B cell (primary cell): ENCODE data around the gene APOA5. TPM values are rescaled to one million over a fixed set of nuclear protein-coding genes. Genes with fewer than 3 reads are reported as not detected.

Experiments
- ATAC-seq: fragments of 200-7000 bp; cut with Tn5 transposase; one replicate; pipeline ENCODE4 v1.10.0; 2021; ENCODE audit warnings: low read depth, mild to moderate bottlenecking, moderate number of reproducible peaks, moderate library complexity
- CTCF ChIA-PET: fragments of 350-600 bp; sonication (Branson Sonifier 250); formaldehyde crosslinking; loops from one replicate; lab custom pipeline; 2021; ENCODE audit warnings: antibody characterized with exemption, inconsistent platforms; lab: Charles Lee
- POLR2A ChIA-PET: fragments of 350-600 bp; sonication (Branson Sonifier 250); formaldehyde crosslinking; loops from one replicate; lab custom pipeline; 2021; ENCODE audit warnings: antibody characterized with exemption; lab: Charles Lee
- DNase-seq: peaks from one replicate; pipeline ENCODE4 v3.0.0; 2013
- H2AFZ ChIP-seq: 2 replicates; pipeline ENCODE4 v1.6.1; 2012; ENCODE audit warnings: mild to moderate bottlenecking, low read depth, low read length; ENCODE audit not compliant: insufficient read depth, poor library complexity, severe bottlenecking
- H3K27ac ChIP-seq, 2 donors: 1 replicate in 1 of 2; 2 replicates in 1 of 2; pipeline ENCODE4 v1.5.1; 2012 to 2013; ENCODE audit warnings: low read length in 2 of 2, mild to moderate bottlenecking in 2 of 2, moderate library complexity in 1 of 2
- H3K27me3 ChIP-seq, 4 experiments: fragments of 200-600 bp in 1 of 4; sonication (generic) in 1 of 4; replicated peaks in 1 of 4; 1 replicate in 2 of 4; 2 replicates in 2 of 4; pipeline versions ENCODE4 v1.6.1 to v1.7.0; 2013 to 2016; ENCODE audit warnings: low read length in 3 of 4, mild to moderate bottlenecking in 2 of 4, mixed read lengths in 1 of 4, moderate library complexity in 1 of 4; ENCODE audit not compliant: insufficient read depth in 4 of 4, control insufficient read depth in 3 of 4; ENCODE audit errors: control extremely low read depth in 1 of 4
- H3K36me3 ChIP-seq, 2 experiments: replicated peaks in 1 of 2; 1 replicate in 1 of 2; 2 replicates in 1 of 2; pipeline versions ENCODE4 v1.6.1 to v1.7.1; 2013; ENCODE audit warnings: low read length in 1 of 2; ENCODE audit not compliant: insufficient read depth in 2 of 2, control insufficient read depth in 1 of 2; ENCODE audit errors: control extremely low read depth in 1 of 2, extremely low read depth in 1 of 2
- H3K4me1 ChIP-seq, 2 donors: fragments of 200-600 bp in 1 of 2; sonication (generic) in 1 of 2; 1 replicate in 1 of 2; 2 replicates in 1 of 2; pipeline versions ENCODE4 v1.5.1 to v1.6.1; 2013 to 2017; ENCODE audit warnings: low read length in 2 of 2; ENCODE audit not compliant: control insufficient read depth in 2 of 2, insufficient read depth in 2 of 2
- H3K4me2 ChIP-seq: replicated peaks from 2 replicates; pipeline ENCODE3; 2012; ENCODE audit warnings: mild to moderate bottlenecking, low read depth, low read length; ENCODE audit not compliant: poor library complexity, severe bottlenecking
- H3K4me3 ChIP-seq, 5 experiments: fragments of 200-600 bp in 1 of 5; sonication (generic) in 1 of 5; 1 replicate in 3 of 5; 2 replicates in 2 of 5; pipeline versions ENCODE4 v1.5.1 to v1.7.0; 2011 to 2016; ENCODE audit warnings: low read length in 4 of 5, mild to moderate bottlenecking in 4 of 5, low read depth in 2 of 5, control low read depth in 1 of 5, moderate library complexity in 1 of 5; ENCODE audit not compliant: insufficient read depth in 1 of 5; ENCODE audit errors: control extremely low read depth in 1 of 5, extremely low read depth in 1 of 5
- H3K79me2 ChIP-seq: fragments of 200-600 bp; sonication (generic); one replicate; pipeline ENCODE4 v1.6.0; 2016; ENCODE audit warnings: low read length; ENCODE audit not compliant: control insufficient read depth, insufficient read depth
- H3K9ac ChIP-seq: fragments of 200-600 bp; sonication (generic); 2 replicates; pipeline ENCODE4 v1.6.1; 2017; ENCODE audit warnings: mild to moderate bottlenecking, low read length, moderate library complexity
- H3K9me3 ChIP-seq, 3 donors: one replicate each; pipeline versions ENCODE4 v1.6.1 to v1.7.1; 2013; ENCODE audit warnings: low read length in 2 of 3; ENCODE audit not compliant: control insufficient read depth in 2 of 3, insufficient read depth in 1 of 3; ENCODE audit errors: control extremely low read depth in 1 of 3
- H4K20me1 ChIP-seq: 2 replicates; pipeline ENCODE4 v1.6.0; 2012; ENCODE audit warnings: mild to moderate bottlenecking, low read length; ENCODE audit not compliant: insufficient read depth, control insufficient read depth, poor library complexity, severe bottlenecking
- H3K27ac Mint-ChIP-seq: one replicate; pipeline ENCODE4 v1.8.0; 2021; ENCODE audit warnings: mixed read lengths
- H3K27me3 Mint-ChIP-seq: one replicate; pipeline ENCODE4 v1.8.0; 2021; ENCODE audit warnings: mixed read lengths
- H3K4me1 Mint-ChIP-seq: one replicate; pipeline ENCODE4 v1.8.0; 2021; ENCODE audit warnings: mixed read lengths
- H3K4me3 Mint-ChIP-seq: one replicate; pipeline ENCODE4 v1.8.0; 2021; ENCODE audit warnings: mixed read lengths
- H3K9me3 Mint-ChIP-seq: one replicate; pipeline ENCODE4 v1.8.0; 2022; ENCODE audit warnings: mixed read lengths; ENCODE audit not compliant: insufficient read depth
- CTCF ChIP-seq: fragments of 200-600 bp; IDR thresholded peaks from one replicate; pipeline ENCODE4 v1.8.0; 2022; ENCODE audit warnings: antibody characterized with exemption, mild to moderate bottlenecking
- EZH2 ChIP-seq: IDR thresholded peaks from 2 replicates; pipeline ENCODE4 v1.6.1; 2012; ENCODE audit warnings: borderline replicate concordance, low read depth, mild to moderate bottlenecking, moderate library complexity, low read length; ENCODE audit not compliant: insufficient read depth, poor library complexity, severe bottlenecking
- WGBS: methylation state at CpG from one replicate; pipeline ENCODE4 v1.1.5; 2013; ENCODE audit warnings: missing lambda C conversion rate; ENCODE audit not compliant: insufficient coverage; 5-methylcytosine and 5-hydroxymethylcytosine counted together
- intact Hi-C: fragments of 100-400 bp; cut with micrococcal nuclease; formaldehyde crosslinking; loops from one replicate; pipeline ENCODE4 v1.10.0; 2022
- polyA plus RNA-seq: library from polyadenylated mRNA; depleted of rRNA; stranded (reverse); fragments of >200 nt; gene quantifications from 2 replicates; pipeline ENCODE4 v1.2.3, GENCODE V29; 2012
- total RNA-seq, 2 donors: library from RNA; stranded (reverse); fragments of 120-200 nt in 1 of 2; gene quantifications; 1 replicate in 1 of 2; 2 replicates in 1 of 2; pipeline versions ENCODE4 v1.2.3 to v1.2.4, GENCODE V29; 2013 to 2022

Gene APOA5
- total and polyA plus RNA-seq, 2 donors (not counting 1 experiment from before 2014, with no cell fraction given): not detected

DNA sequence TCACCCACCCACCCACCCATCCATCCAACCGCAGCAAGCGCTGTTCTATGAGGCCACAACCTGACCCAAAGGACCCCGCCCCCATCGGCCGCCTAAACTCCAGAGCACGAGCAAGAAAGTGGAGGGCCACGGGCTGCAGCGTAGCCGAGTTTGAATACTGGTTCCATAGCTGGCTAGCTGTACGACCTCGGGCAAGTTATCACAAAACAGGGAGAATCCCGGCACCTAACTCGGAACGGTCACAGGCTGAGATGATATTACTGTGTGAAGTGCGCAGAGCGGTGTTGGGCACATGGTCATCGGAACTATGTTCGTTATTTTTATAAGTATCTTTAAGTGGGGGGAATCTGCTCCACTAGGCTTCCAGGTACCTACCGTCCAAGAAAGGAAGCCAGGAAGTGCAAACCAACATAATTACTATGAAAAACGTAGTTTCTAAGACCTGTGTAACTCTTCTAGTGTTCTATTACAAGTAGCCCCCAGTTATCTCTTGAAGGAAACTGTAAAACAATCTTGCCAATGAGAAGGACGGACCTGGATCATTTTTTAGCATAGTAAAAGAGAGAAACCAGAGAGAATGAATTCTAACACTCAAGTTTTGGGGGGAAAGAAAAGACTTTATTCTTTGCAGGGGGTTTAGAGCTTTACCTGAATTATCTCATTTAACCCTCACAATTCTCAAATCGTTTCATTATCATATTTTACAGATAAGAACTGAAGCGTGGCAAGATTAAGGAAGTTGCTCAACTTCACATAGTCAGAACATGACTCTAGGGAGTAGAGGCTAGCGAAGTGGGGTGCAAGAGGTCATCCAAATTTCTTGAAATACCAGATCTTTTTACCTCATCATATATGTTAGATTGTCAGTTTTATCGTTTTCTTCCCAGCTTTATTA lies 18.2 kb downstream of the APOA5 start:
- peaks cover 29% of the 10 kb centered on the region for H3K79me2 ChIP-seq
- peak overlapping the region; percentile 99 for H3K9ac ChIP-seq
- Mint-ChIP-seq H3K27me3 (no peaks in the 10 kb centered on the region), H3K4me1 (peaks cover 34% of the 10 kb centered on the region), H3K9me3 (no peaks in the 10 kb centered on the region), H3K27ac (peak overlapping the region; percentile 93), H3K4me3 (peak overlapping the region; percentile 93)
- H2AFZ ChIP-seq: peak overlapping the region; percentile 100
- peaks cover 6 to 24% of the 10 kb centered on the region in 2 experiments for H3K36me3 ChIP-seq
- no peak for TF ChIP-seq CTCF
- TF ChIP-seq EZH2: no peak
- DNase-seq: peak; percentile 51
- no peaks in the 10 kb centered on the region for H3K9me3 ChIP-seq
- CTCF ChIA-PET: interaction anchor here (1.0 to 2.6 kb wide), 4 partner anchors 14 to 454 kb away, joined by 4 to 10 read pairs (median 4); partner anchors contain the start of gene APOA5
- peak overlapping the region; percentile 85 to 96 for H3K27ac ChIP-seq
- H3K4me2 ChIP-seq: peak overlapping the region; percentile 90
- peaks cover 4% of the 10 kb centered on the region for H4K20me1 ChIP-seq
- intact Hi-C loops: loop anchor here (1.0 to 5.0 kb wide), 7 partner anchors 15 to 555 kb away; partner anchors contain the start of genes SIK3 and ZPR1
- H3K4me3 ChIP-seq: peak overlapping the region; percentile 71 to 99 (median 95)
- no peaks in the 10 kb centered on the region for H3K27me3 ChIP-seq
- POLR2A ChIA-PET: interaction anchor here (1.0 to 3.5 kb wide), 5 partner anchors 14 to 405 kb away, joined by 3 to 11 read pairs (median 3); partner anchors contain the start of genes PAFAH1B2, SIDT2 and ZPR1
- 0% methylated on average over 10 of the region's 25 CpGs for WGBS
- H3K4me1 ChIP-seq: peaks cover 23 to 28% of the 10 kb centered on the region in 2 donors
- peak; percentile 55 for ATAC-seq
